ENCODE measurements around the gene ZNF567. TPM values are rescaled to one million over a fixed set of nuclear protein-coding genes. Genes with fewer than 3 reads are reported as not detected.

The ZNF567 gene
- total and polyA plus RNA-seq, 4 donors: 1.7 to 4.3 (median 2.6) TPM

DNA sequence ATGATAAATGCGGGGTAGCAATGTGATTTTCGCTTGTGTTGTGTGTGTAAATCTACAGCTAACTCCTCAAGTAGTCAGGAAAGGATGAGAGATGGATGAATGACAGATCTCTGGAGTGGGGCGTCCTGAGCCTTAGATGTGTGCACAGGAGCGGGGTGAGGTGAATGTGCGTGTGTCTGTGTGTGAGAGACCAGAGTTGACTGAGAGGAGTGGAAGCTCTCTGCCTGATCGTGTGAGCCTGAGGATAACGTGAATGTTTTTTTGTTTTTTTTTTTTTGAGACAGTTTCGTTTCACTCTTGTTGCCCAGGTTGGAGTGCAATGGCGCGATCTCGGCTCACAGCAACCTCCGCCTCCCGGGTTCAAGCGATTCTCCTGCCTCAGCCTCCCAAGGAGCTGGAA lies 21.6 kb upstream of the ZNF567 start:
- peak overlapping the region; percentile 86 to 100 (median 89) for H3K4me3 ChIP-seq (ENCODE audit: low read depth in 1 of 3, low read length in 3 of 3)
- no peaks in the 10 kb centered on the region for H3K27me3 ChIP-seq (ENCODE audit: control insufficient read depth in 4 of 4, insufficient read depth in 4 of 4, low read length in 3 of 4)
- H3K4me1 ChIP-seq (ENCODE audit: control insufficient read depth in 4 of 4, insufficient read depth in 4 of 4, low read length in 3 of 4): peaks cover 1 to 16% (median 5%) of the 10 kb centered on the region in 4 donors
- no peak overlapping the region for H3K27ac ChIP-seq (ENCODE audit: low read depth in 1 of 2, low read length in 2 of 2)
- no peak for TF ChIP-seq TAF1 (conservative IDR thresholded peaks at IDR 0.05)
- no peak for TF ChIP-seq HNF4G (IDR thresholded peaks at IDR 0.05)
- TF ChIP-seq RAD21 (IDR thresholded peaks at IDR 0.05): no peak
- no peak for TF ChIP-seq EGR1 (IDR thresholded peaks at IDR 0.05; ENCODE audit: low read depth in 2 of 2)
- H3K9ac ChIP-seq (ENCODE audit: low read depth in 1 of 2, low read length in 2 of 2): no peak overlapping the region
- peaks cover 5 to 35% (median 11%) of the 10 kb centered on the region in 4 donors for H3K9me3 ChIP-seq (ENCODE audit: control insufficient read depth in 4 of 4, low read length in 3 of 4)
- peaks cover 3 to 28% (median 18%) of the 10 kb centered on the region in 4 donors for H3K36me3 ChIP-seq (ENCODE audit: control insufficient read depth in 4 of 4, insufficient read depth in 3 of 4, low read depth in 1 of 4, low read length in 3 of 4)
- 61% methylated on average over 14 of the region's 14 CpGs for WGBS
- DNase-seq (ENCODE audit: low spot score): no peak

DNA sequence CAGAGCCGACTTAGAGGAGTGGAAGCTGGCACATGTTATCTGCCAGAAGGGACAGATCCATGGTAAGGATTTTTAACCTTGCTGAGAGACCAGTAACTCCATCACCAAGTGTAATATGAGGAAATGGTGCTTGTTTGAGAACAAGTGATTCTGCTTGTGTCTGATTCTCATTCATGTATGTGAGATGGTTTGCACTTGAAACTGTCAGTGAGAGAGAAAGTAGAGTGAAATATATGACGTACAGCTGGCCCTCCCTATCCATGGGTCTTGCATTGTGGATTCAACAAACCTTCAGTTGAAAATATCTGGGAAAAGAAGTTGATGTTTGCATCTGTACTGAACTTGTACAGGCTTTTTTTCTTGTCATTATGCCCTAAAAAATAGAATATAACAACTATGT lies 18.8 kb upstream of the ZNF567 start:
- Histone ChIP-seq H3K4me3 (ENCODE audit: low read depth in 1 of 3, low read length in 3 of 3) (no peak overlapping the region), H3K9me3 (ENCODE audit: control insufficient read depth in 4 of 4, low read length in 3 of 4) (peaks cover 2 to 39% (median 23%) of the 10 kb centered on the region in 4 donors), H3K4me1 (ENCODE audit: control insufficient read depth in 4 of 4, insufficient read depth in 4 of 4, low read length in 3 of 4) (peaks cover 1 to 16% (median 5%) of the 10 kb centered on the region in 4 donors)

DNA sequence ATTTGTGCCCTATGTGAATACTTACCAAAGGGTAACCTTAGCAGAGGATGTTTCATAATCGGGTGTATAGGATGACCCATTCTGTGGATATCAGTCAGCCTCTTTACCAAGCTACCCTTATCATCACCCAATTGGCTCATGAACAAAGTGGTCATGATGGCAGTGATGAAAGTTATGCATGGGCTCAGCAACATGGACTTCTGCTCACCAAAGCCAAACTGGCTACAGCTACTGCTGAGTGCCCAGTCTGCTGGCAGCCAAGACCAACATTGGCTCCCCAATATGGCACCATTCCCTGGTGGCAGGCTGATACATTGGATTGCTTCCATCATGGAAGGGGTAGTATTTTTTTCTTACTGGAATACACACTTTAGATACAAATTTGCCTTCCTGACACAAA lies 15.0 kb upstream of the ZNF567 start:
- DNase-seq (ENCODE audit: low spot score): no peak
- no peak overlapping the region for H3K27ac ChIP-seq (ENCODE audit: low read depth in 1 of 2, low read length in 2 of 2)
- WGBS: 98% methylated on average over 1 of the region's 1 CpG
- peaks cover 0 to 19% (median 8%) of the 10 kb centered on the region in 4 donors for H3K36me3 ChIP-seq (ENCODE audit: control insufficient read depth in 4 of 4, insufficient read depth in 3 of 4, low read depth in 1 of 4, low read length in 3 of 4)
- TF ChIP-seq, protein P1, sequence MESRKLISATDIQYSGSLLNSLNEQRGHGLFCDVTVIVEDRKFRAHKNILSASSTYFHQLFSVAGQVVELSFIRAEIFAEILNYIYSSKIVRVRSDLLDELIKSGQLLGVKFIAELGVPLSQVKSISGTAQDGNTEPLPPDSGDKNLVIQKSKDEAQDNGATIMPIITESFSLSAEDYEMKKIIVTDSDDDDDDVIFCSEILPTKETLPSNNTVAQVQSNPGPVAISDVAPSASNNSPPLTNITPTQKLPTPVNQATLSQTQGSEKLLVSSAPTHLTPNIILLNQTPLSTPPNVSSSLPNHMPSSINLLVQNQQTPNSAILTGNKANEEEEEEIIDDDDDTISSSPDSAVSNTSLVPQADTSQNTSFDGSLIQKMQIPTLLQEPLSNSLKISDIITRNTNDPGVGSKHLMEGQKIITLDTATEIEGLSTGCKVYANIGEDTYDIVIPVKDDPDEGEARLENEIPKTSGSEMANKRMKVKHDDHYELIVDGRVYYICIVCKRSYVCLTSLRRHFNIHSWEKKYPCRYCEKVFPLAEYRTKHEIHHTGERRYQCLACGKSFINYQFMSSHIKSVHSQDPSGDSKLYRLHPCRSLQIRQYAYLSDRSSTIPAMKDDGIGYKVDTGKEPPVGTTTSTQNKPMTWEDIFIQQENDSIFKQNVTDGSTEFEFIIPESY (IDR thresholded peaks at IDR 0.05): no peak
- peak overlapping the region in 2 of 3 donors; percentile 6 to 59 for H3K4me3 ChIP-seq (ENCODE audit: low read depth in 1 of 3, low read length in 3 of 3)
- H3K9ac ChIP-seq (ENCODE audit: low read depth in 1 of 2, low read length in 2 of 2): no peak overlapping the region
- H3K4me1 ChIP-seq (ENCODE audit: control insufficient read depth in 4 of 4, insufficient read depth in 4 of 4, low read length in 3 of 4): peaks cover 0 to 7% (median 0%) of the 10 kb centered on the region in 4 donors
- H3K9me3 ChIP-seq (ENCODE audit: control insufficient read depth in 4 of 4, low read length in 3 of 4): peaks cover 6 to 31% (median 21%) of the 10 kb centered on the region in 4 donors
- H3K27me3 ChIP-seq (ENCODE audit: control insufficient read depth in 4 of 4, insufficient read depth in 4 of 4, low read length in 3 of 4): no peaks in the 10 kb centered on the region

More for the DNA sequence above, 18.8 kb upstream of the ZNF567 start:
- 90% methylated on average over 2 of the region's 2 CpGs for WGBS
- DNase-seq (ENCODE audit: low spot score): no peak
- no peaks in the 10 kb centered on the region for H3K27me3 ChIP-seq (ENCODE audit: control insufficient read depth in 4 of 4, insufficient read depth in 4 of 4, low read length in 3 of 4)
- no peak overlapping the region for H3K27ac ChIP-seq (ENCODE audit: low read depth in 1 of 2, low read length in 2 of 2)
- peaks cover 0 to 28% (median 15%) of the 10 kb centered on the region in 4 donors for H3K36me3 ChIP-seq (ENCODE audit: control insufficient read depth in 4 of 4, insufficient read depth in 3 of 4, low read depth in 1 of 4, low read length in 3 of 4)
- H3K9ac ChIP-seq (ENCODE audit: low read depth in 1 of 2, low read length in 2 of 2): no peak overlapping the region
- no peak for TF ChIP-seq HNF4A (conservative IDR thresholded peaks at IDR 0.05)
- TF ChIP-seq, protein P2, sequence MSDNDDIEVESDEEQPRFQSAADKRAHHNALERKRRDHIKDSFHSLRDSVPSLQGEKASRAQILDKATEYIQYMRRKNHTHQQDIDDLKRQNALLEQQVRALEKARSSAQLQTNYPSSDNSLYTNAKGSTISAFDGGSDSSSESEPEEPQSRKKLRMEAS (IDR thresholded peaks at IDR 0.05): no peak
- no peak for TF ChIP-seq RAD21 (IDR thresholded peaks at IDR 0.05)
- TF ChIP-seq, protein P3, sequence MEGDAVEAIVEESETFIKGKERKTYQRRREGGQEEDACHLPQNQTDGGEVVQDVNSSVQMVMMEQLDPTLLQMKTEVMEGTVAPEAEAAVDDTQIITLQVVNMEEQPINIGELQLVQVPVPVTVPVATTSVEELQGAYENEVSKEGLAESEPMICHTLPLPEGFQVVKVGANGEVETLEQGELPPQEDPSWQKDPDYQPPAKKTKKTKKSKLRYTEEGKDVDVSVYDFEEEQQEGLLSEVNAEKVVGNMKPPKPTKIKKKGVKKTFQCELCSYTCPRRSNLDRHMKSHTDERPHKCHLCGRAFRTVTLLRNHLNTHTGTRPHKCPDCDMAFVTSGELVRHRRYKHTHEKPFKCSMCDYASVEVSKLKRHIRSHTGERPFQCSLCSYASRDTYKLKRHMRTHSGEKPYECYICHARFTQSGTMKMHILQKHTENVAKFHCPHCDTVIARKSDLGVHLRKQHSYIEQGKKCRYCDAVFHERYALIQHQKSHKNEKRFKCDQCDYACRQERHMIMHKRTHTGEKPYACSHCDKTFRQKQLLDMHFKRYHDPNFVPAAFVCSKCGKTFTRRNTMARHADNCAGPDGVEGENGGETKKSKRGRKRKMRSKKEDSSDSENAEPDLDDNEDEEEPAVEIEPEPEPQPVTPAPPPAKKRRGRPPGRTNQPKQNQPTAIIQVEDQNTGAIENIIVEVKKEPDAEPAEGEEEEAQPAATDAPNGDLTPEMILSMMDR (IDR thresholded peaks at IDR 0.05; ENCODE audit: low read depth, low read length, missing input control): no peak
- TF ChIP-seq HNF4G (IDR thresholded peaks at IDR 0.05): no peak
- no peak for TF ChIP-seq NR2F2 (IDR thresholded peaks at IDR 0.05)
- TF ChIP-seq, protein P4, sequence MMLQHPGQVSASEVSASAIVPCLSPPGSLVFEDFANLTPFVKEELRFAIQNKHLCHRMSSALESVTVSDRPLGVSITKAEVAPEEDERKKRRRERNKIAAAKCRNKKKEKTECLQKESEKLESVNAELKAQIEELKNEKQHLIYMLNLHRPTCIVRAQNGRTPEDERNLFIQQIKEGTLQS (IDR thresholded peaks at IDR 0.05): no peak
- no peak for TF ChIP-seq YY1 (IDR thresholded peaks at IDR 0.05)
- no peak for TF ChIP-seq GABPA (IDR thresholded peaks at IDR 0.05 in 1 of 2, conservative IDR thresholded peaks at IDR 0.05 in 1 of 2)
- TF ChIP-seq SP1 (IDR thresholded peaks at IDR 0.05): no peak
- no peak for TF ChIP-seq JUND (IDR thresholded peaks at IDR 0.05)
- TF ChIP-seq, protein P1 (IDR thresholded peaks at IDR 0.05): no peak
- TF ChIP-seq RXRA (IDR thresholded peaks at IDR 0.05): no peak
- no peak for TF ChIP-seq TAF1 (conservative IDR thresholded peaks at IDR 0.05)

Data from liver (tissue), 9 donors.